MG63 (cell line): ENCODE results near the gene PIP5K1B. TPM values are rescaled to one million over a fixed set of nuclear protein-coding genes. Genes with fewer than 3 reads are reported as not detected.

Source experiments
- DNase-seq: peaks from one replicate; pipeline ENCODE4 v3.0.0-alpha.2; 2020
- H3K27me3 ChIP-seq: fragments of 250-450 bp; sonication (Bioruptor Pico); 2 replicates; pipeline ENCODE4 v1.5.1; 2020; ENCODE audit warnings: mild to moderate bottlenecking, moderate library complexity
- H3K36me3 ChIP-seq: fragments of 250-450 bp; sonication (Bioruptor Pico); 2 replicates; pipeline ENCODE4 v1.5.1; 2020; ENCODE audit warnings: mild to moderate bottlenecking, moderate library complexity
- H3K4me3 ChIP-seq: fragments of 250-450 bp; sonication (Bioruptor Pico); 2 replicates; pipeline ENCODE4 v1.5.1; 2020; ENCODE audit warnings: mild to moderate bottlenecking, moderate library complexity
- H3K9me3 ChIP-seq: fragments of 250-450 bp; sonication (Bioruptor Pico); 2 replicates; pipeline ENCODE4 v1.5.1; 2020; ENCODE audit warnings: mild to moderate bottlenecking, moderate library complexity
- total RNA-seq: library from RNA; depleted of rRNA; stranded (reverse); fragments of >200 nt; shearing (Covaris generic); gene quantifications from 2 replicates; pipeline ENCODE4 v1.2.3, GENCODE V29; 2014; ENCODE audit warnings: low replicate concordance

PIP5K1B gene
- total RNA-seq, 1 experiment from 2014 or later: not detected

- no peak for DNase-seq
Measured at GRCh38 chr9:69016191-69017096, 311.4 kb downstream of the PIP5K1B start.

DNA sequence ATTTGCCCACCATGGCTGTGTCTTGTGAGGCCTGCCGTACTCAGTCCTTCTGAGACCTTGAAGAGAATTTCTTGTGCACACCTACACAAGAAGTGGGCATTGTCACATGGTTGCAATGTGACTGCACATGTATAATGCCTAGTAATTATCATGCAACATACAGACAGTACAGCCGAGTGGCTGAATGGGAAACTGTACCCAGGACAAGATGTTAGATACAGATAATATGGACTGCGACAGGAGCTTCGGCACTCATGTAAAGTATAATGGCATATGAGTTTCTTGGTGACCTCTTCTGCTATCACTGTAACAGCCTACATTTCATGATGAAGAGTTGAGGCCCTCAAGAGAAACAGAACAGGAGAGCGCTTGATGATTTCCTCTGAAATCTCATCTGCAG lies 313.7 kb downstream of the PIP5K1B start:
- DNase-seq: no peak
- no peaks in the 10 kb centered on the region for H3K27me3 ChIP-seq
- H3K9me3 ChIP-seq: no peaks in the 10 kb centered on the region
- H3K4me3 ChIP-seq: no peak overlapping the region
- no peaks in the 10 kb centered on the region for H3K36me3 ChIP-seq

More at GRCh38 chr9:69016191-69017096, 311.4 kb downstream of the PIP5K1B start:
- Histone ChIP-seq H3K4me3 (no peak overlapping the region), H3K27me3 (no peaks in the 10 kb centered on the region), H3K36me3 (no peaks in the 10 kb centered on the region), H3K9me3 (no peaks in the 10 kb centered on the region)

DNA sequence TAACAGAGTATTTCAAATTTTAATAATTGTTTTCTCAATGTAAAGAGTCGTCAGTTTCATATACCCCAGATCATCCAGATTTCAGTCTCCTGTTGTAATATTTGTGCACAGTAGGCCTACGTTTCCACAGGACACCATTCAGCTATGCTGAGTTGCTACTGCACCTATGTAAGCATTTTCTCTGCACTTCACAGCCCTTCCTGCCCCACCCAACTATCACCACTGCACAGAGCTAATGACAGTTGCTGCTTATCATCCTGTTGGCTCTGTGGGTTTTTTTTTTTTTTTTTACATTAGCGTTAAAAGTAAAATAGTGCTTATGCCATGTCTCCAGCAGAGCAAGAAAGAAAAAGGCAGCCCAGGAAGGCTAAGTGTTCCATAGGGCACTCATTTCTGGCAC lies 314.8 kb downstream of the PIP5K1B start:
- H3K36me3 ChIP-seq: no peaks in the 10 kb centered on the region
- H3K9me3 ChIP-seq: no peaks in the 10 kb centered on the region
- no peak for DNase-seq
- no peaks in the 10 kb centered on the region for H3K27me3 ChIP-seq
- no peak overlapping the region for H3K4me3 ChIP-seq

GRCh38 chr9:69020301-69021145 lies 315.5 kb downstream of the PIP5K1B start:
- no peak for DNase-seq
- no peak overlapping the region for H3K4me3 ChIP-seq
- H3K27me3 ChIP-seq: no peaks in the 10 kb centered on the region
- H3K9me3 ChIP-seq: no peaks in the 10 kb centered on the region
- no peaks in the 10 kb centered on the region for H3K36me3 ChIP-seq

- DNase-seq: no peak
- no peak overlapping the region for H3K4me3 ChIP-seq
- H3K27me3 ChIP-seq: no peaks in the 10 kb centered on the region
- no peaks in the 10 kb centered on the region for H3K9me3 ChIP-seq
- H3K36me3 ChIP-seq: no peaks in the 10 kb centered on the region
Measured at GRCh38 chr9:69023650-69024049, 318.6 kb downstream of the PIP5K1B start.

DNA sequence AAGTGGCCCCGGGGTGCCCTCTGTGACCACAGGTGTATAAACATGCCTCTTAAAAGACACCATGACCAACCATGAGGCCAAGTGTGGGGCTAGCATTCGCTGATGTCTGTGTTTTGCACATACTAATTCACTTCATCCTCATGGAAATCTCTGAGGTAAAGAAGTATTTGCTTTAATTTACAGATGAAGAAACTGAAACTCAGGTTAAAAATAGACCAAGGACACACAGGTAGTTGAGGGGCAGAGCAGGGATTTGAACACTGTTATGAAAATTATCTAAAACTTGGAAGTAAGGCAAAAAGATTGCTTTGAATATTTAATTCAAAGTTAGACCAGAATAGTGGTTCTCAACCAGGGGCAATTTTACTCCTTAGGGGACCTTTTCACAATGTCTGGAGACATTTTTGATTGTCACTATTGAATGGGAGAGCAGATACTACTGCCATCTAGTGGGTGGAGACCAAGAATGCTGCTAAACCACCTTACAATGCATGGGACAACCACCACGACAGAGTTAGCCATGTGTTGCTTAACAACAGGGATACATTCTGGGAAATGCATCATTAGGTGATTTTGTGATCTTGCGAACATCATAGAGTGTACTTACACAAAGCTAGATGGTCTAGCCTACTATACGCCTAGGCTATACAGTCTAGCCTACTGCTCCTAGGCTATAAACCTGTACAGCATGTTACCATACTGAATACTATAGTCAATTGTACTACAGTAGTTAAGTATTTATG lies 322.5 kb downstream of the PIP5K1B start:
- H3K9me3 ChIP-seq: no peaks in the 10 kb centered on the region
- no peaks in the 10 kb centered on the region for H3K36me3 ChIP-seq
- no peaks in the 10 kb centered on the region for H3K27me3 ChIP-seq
- DNase-seq: no peak
- no peak overlapping the region for H3K4me3 ChIP-seq

- no peak overlapping the region for H3K4me3 ChIP-seq
- no peaks in the 10 kb centered on the region for H3K9me3 ChIP-seq
- DNase-seq: no peak
- H3K27me3 ChIP-seq: no peaks in the 10 kb centered on the region
- H3K36me3 ChIP-seq: no peaks in the 10 kb centered on the region
Measured at GRCh38 chr9:69028754-69029153, 323.7 kb downstream of the PIP5K1B start.

DNA sequence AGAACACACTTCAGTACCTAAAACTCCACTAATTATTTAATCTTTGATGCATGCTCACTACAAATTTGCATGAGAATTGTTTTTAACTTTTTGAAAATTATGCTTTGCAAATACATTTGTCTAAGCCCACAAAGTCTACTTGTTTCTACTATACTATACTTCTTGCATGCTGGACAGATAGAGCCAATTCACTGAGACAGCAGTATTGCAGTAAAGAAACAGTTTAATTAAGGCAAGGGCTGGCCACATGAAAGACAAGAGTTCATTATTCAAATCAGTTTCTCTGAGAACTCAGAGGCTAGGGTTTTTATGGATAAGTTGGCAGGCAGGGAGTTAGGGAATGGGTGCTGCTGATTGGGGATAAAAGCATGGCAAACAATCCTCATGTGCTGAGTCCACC lies 324.5 kb downstream of the PIP5K1B start:
- H3K9me3 ChIP-seq: no peaks in the 10 kb centered on the region
- no peak for DNase-seq
- H3K27me3 ChIP-seq: no peaks in the 10 kb centered on the region
- H3K36me3 ChIP-seq: no peaks in the 10 kb centered on the region
- H3K4me3 ChIP-seq: no peak overlapping the region

DNA sequence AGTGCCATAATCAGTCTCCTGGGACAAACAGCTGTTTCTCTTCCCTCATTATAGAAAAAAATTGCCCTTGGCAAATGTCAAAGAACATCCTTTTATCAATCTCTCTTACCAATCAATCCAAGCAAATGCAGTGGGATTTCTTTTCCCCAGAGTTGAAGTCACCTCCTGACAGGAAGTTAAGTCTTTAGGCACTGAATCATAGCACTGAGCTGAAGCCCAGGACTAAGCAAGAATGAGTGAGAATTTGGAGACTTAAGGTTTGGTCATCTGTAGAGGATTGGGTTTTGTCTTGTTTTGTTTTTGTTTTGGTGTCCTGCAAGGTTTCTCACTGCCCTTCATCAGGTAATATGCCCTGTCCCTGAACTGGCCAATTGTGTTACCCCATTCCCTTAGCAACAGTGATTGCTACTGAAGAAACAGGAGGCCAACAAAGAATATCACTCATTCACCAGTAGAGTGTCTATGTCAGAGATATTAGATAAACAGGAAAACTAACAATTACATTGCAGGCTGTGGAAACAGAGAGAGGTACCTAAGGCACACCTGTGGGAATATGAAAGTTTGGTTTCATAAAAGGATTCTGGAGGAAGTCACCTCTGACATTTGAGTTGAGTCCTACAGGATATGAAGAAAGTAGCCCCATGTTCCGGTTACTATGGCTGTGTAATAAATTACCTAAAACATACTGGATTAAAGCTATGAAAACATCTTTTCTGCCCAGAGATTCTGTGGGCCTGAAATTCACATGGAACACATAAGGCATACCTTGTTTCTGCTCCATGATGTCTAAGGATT lies 326.0 kb downstream of the PIP5K1B start:
- H3K36me3 ChIP-seq: no peaks in the 10 kb centered on the region
- no peaks in the 10 kb centered on the region for H3K9me3 ChIP-seq
- no peaks in the 10 kb centered on the region for H3K27me3 ChIP-seq
- no peak for DNase-seq
- H3K4me3 ChIP-seq: no peak overlapping the region

DNA sequence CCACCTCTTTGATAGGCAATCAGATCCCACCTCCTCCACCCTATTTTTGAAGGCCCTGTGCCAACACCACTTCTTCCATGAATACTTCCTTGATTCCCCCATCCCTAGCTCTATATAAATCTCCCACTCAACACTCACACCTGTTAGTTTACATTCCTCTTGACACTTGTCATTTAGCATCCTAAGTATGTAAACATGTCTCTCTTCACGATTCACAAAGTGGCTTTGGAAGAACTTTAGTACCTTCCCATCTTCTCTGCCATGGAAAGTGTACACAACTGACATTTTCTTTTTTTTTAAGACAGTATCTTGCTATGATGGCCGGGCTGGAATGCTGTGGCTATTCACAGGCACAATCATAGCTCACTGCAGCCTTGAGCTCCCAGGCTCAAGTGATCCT lies 329.0 kb downstream of the PIP5K1B start:
- H3K9me3 ChIP-seq: no peaks in the 10 kb centered on the region
- H3K27me3 ChIP-seq: no peaks in the 10 kb centered on the region
- DNase-seq: no peak
- H3K4me3 ChIP-seq: no peak overlapping the region
- no peaks in the 10 kb centered on the region for H3K36me3 ChIP-seq

GRCh38 chr9:69035438-69036308 lies 330.6 kb downstream of the PIP5K1B start, which contains the start of gene FXN:
Gene FXN, plus strand, starts transcription at chr9:69035752. Its CDS starts 31 bp downstream, at chr9:69035783.
- Histone ChIP-seq H3K27me3 (no peaks in the 10 kb centered on the region), H3K4me3 (peak within 1 kb of the TSS; percentile 77), H3K36me3 (no peaks in the 10 kb centered on the region), H3K9me3 (no peaks in the 10 kb centered on the region)
- DNase-seq: peak; percentile 71

- peak overlapping the region; percentile 77 for H3K4me3 ChIP-seq
- H3K27me3 ChIP-seq: no peaks in the 10 kb centered on the region
- no peaks in the 10 kb centered on the region for H3K36me3 ChIP-seq
- H3K9me3 ChIP-seq: no peaks in the 10 kb centered on the region
- no peak for DNase-seq
Measured at GRCh38 chr9:69036309-69036708, 331.3 kb downstream of the PIP5K1B start.

DNA sequence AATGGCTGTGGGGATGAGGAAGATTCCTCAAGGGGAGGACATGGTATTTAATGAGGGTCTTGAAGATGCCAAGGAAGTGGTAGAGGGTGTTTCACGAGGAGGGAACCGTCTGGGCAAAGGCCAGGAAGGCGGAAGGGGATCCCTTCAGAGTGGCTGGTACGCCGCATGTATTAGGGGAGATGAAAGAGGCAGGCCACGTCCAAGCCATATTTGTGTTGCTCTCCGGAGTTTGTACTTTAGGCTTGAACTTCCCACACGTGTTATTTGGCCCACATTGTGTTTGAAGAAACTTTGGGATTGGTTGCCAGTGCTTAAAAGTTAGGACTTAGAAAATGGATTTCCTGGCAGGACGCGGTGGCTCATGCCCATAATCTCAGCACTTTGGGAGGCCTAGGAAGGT lies 331.8 kb downstream of the PIP5K1B start:
- no peaks in the 10 kb centered on the region for H3K9me3 ChIP-seq
- no peaks in the 10 kb centered on the region for H3K36me3 ChIP-seq
- no peak for DNase-seq
- no peaks in the 10 kb centered on the region for H3K27me3 ChIP-seq
- peak overlapping the region; percentile 77 for H3K4me3 ChIP-seq

- Histone ChIP-seq H3K9me3 (no peaks in the 10 kb centered on the region), H3K4me3 (no peak overlapping the region), H3K27me3 (no peaks in the 10 kb centered on the region), H3K36me3 (no peaks in the 10 kb centered on the region)
- no peak for DNase-seq
Measured at GRCh38 chr9:69040646-69041045, 335.6 kb downstream of the PIP5K1B start.
